ENCODE data around the gene CCNQ.

- TF ChIP-seq, protein P1, sequence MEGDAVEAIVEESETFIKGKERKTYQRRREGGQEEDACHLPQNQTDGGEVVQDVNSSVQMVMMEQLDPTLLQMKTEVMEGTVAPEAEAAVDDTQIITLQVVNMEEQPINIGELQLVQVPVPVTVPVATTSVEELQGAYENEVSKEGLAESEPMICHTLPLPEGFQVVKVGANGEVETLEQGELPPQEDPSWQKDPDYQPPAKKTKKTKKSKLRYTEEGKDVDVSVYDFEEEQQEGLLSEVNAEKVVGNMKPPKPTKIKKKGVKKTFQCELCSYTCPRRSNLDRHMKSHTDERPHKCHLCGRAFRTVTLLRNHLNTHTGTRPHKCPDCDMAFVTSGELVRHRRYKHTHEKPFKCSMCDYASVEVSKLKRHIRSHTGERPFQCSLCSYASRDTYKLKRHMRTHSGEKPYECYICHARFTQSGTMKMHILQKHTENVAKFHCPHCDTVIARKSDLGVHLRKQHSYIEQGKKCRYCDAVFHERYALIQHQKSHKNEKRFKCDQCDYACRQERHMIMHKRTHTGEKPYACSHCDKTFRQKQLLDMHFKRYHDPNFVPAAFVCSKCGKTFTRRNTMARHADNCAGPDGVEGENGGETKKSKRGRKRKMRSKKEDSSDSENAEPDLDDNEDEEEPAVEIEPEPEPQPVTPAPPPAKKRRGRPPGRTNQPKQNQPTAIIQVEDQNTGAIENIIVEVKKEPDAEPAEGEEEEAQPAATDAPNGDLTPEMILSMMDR (conservative IDR thresholded peaks at IDR 0.05; ENCODE audit: low read depth, low read length): no peak
- TF ChIP-seq EZH2 (IDR thresholded peaks at IDR 0.05; ENCODE audit: borderline replicate concordance, low read depth, low read length, poor library complexity, severe bottlenecking): no peak
These were observed 36.4 kb upstream of the CCNQ start for GRCh38 chrX:153635388-153635787.

Data from A673 (cell line).